Osteocyte (in vitro differentiated cells): ENCODE data around the gene TMEM164. TPM values are rescaled to one million over a fixed set of nuclear protein-coding genes. Genes with fewer than 3 reads are reported as not detected.

ENCODE experiments used
- DNase-seq: peaks from one replicate; pipeline ENCODE4 v3.0.0; 2021; ENCODE audit warnings: mixed read lengths; ENCODE audit not compliant: unreplicated experiment; ENCODE audit errors: extremely low spot score
- H3K27ac Mint-ChIP-seq: one replicate; pipeline ENCODE4 v1.8.0; 2021; ENCODE audit warnings: mild to moderate bottlenecking, mixed read lengths; ENCODE audit not compliant: unreplicated experiment
- H3K27me3 Mint-ChIP-seq: one replicate; pipeline ENCODE4 v1.8.0; 2021; ENCODE audit warnings: mixed read lengths; ENCODE audit not compliant: unreplicated experiment
- H3K36me3 Mint-ChIP-seq: one replicate; pipeline ENCODE4 v1.8.0; 2021; ENCODE audit warnings: mixed read lengths; ENCODE audit not compliant: unreplicated experiment
- H3K4me1 Mint-ChIP-seq: one replicate; pipeline ENCODE4 v1.8.0; 2021; ENCODE audit warnings: mixed read lengths; ENCODE audit not compliant: unreplicated experiment
- H3K4me3 Mint-ChIP-seq: one replicate; pipeline ENCODE4 v1.8.0; 2021; ENCODE audit warnings: mild to moderate bottlenecking, moderate library complexity, mixed read lengths; ENCODE audit not compliant: unreplicated experiment
- H3K9me3 Mint-ChIP-seq: one replicate; pipeline ENCODE4 v1.8.0; 2021; ENCODE audit warnings: mixed read lengths; ENCODE audit not compliant: unreplicated experiment
- CTCF ChIP-seq: fragments of 200-600 bp; sonication (generic); IDR thresholded peaks from 2 replicates; pipeline ENCODE4 v1.5.0; 2021; ENCODE audit warnings: antibody characterized with exemption, mild to moderate bottlenecking, moderate library complexity
- total RNA-seq: library from RNA; stranded (reverse); gene quantifications from 2 replicates; pipeline ENCODE4 v1.2.1, GENCODE V29; 2021

The TMEM164 gene
- total RNA-seq, 1 donor from 2014 or later: 12.9 TPM

DNA sequence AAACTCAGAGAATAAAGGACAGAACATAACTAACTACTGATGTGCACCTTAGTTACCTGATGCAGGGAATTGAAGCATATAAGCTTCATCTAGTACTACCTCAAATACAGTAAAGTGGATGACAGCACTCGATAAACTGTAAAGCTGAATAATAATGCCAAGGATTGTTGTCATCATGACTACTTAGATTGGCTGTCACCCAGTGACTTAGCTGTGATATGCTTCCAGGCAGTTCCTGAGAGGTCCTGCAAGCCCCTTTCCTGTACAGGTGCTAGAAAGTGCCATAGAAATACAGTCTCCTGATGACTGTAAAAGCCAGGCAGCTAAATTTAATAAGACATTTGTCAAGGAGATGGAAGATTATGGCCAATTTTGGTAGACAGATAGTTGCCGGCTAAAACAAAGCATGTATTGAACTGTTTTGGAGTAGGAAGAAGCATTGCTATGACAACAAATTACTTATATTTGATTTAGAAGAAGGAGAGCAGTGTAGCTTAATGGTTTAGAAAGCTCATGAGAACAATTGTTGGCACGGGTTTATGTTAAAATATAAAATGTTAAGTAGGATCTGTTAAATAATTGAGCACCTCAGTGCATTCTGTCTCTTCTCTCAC lies 29.7 kb downstream of the TMEM164 start:
- no peaks in the 10 kb centered on the region for H3K36me3 Mint-ChIP-seq
- H3K27me3 Mint-ChIP-seq: no peaks in the 10 kb centered on the region
- H3K4me1 Mint-ChIP-seq: no peaks in the 10 kb centered on the region
- no peaks in the 10 kb centered on the region for H3K9me3 Mint-ChIP-seq
- no peak overlapping the region for H3K4me3 Mint-ChIP-seq
- no peak overlapping the region for H3K27ac Mint-ChIP-seq
- DNase-seq: no peak
- no peak for TF ChIP-seq CTCF

- Mint-ChIP-seq H3K36me3 (no peaks in the 10 kb centered on the region), H3K27ac (no peak overlapping the region), H3K4me1 (no peaks in the 10 kb centered on the region), H3K4me3 (no peak overlapping the region), H3K27me3 (no peaks in the 10 kb centered on the region), H3K9me3 (no peaks in the 10 kb centered on the region)
- DNase-seq: no peak
- no peak for TF ChIP-seq CTCF
Observed at GRCh38 chrX:110034036-110034435, 31.1 kb downstream of the TMEM164 start.

GRCh38 chrX:110036162-110037033 lies 33.5 kb downstream of the TMEM164 start:
- no peak for TF ChIP-seq CTCF
- no peaks in the 10 kb centered on the region for H3K27me3 Mint-ChIP-seq
- no peaks in the 10 kb centered on the region for H3K9me3 Mint-ChIP-seq

DNA sequence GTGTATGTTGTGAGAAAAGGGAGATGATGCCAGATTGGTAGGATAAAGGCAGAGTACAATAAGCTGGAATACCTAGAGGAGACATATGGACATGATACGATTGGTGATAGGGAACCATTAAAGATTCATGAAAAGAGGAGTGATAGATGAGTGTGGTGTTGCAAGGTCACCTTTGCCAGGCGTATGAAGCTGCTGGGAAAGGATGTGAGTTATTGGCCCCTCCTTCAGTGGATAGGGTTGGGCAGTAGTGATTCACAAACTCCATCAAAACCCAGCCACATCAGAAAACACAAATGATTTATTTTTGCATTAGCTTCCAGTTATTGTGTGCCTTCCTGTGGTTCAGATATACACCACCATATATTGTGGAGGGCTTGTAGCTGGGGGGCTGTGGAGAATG lies 34.3 kb downstream of the TMEM164 start:
- no peak overlapping the region for H3K27ac Mint-ChIP-seq
- no peak overlapping the region for H3K4me3 Mint-ChIP-seq
- peaks cover 4% of the 10 kb centered on the region for H3K4me1 Mint-ChIP-seq
- no peak for DNase-seq
- H3K36me3 Mint-ChIP-seq: no peaks in the 10 kb centered on the region
- no peak for TF ChIP-seq CTCF
- no peaks in the 10 kb centered on the region for H3K27me3 Mint-ChIP-seq
- no peaks in the 10 kb centered on the region for H3K9me3 Mint-ChIP-seq

More at GRCh38 chrX:110036162-110037033, 33.5 kb downstream of the TMEM164 start:
- Mint-ChIP-seq H3K4me1 (peaks cover 4% of the 10 kb centered on the region), H3K4me3 (no peak overlapping the region), H3K36me3 (no peaks in the 10 kb centered on the region), H3K27ac (no peak overlapping the region)
- DNase-seq: no peak

GRCh38 chrX:110038900-110039299 lies 36.0 kb downstream of the TMEM164 start:
- Mint-ChIP-seq H3K4me1 (peaks cover 10% of the 10 kb centered on the region), H3K36me3 (no peaks in the 10 kb centered on the region), H3K27me3 (no peaks in the 10 kb centered on the region), H3K4me3 (no peak overlapping the region), H3K27ac (no peak overlapping the region), H3K9me3 (no peaks in the 10 kb centered on the region)
- no peak for DNase-seq
- TF ChIP-seq CTCF: no peak
